PC-3 (cell line): ENCODE results near the gene DIP2A. TPM values are rescaled to one million over a fixed set of nuclear protein-coding genes. Genes with fewer than 3 reads are reported as not detected.

Source experiments
- ATAC-seq: fragments of 200-7000 bp; cut with Tn5 transposase; 2 replicates; pipeline ENCODE4 v1.9.1; 2020; ENCODE audit warnings: mild to moderate bottlenecking, moderate library complexity
- BruUV-seq: library from RNA; stranded (reverse); fragments of 400-500 nt; replicated peaks from 2 replicates; lab custom pipeline; 2021; lab: Mats Ljungman, UMichigan
- CTCF ChIA-PET: fragments of 300-600 bp; sonication (Branson Sonifier 250); formaldehyde crosslinking; loops from one replicate; lab custom pipeline; 2022; ENCODE audit warnings: antibody characterized with exemption; lab: Charles Lee
- POLR2A ChIA-PET: fragments of 300-600 bp; sonication (Branson Sonifier 250); formaldehyde crosslinking; loops from one replicate; lab custom pipeline; 2022; ENCODE audit warnings: antibody characterized with exemption; ENCODE audit not compliant: unreplicated experiment; lab: Charles Lee
- DNase-seq: peaks from one replicate; pipeline ENCODE4 v3.0.0-alpha.2; 2015
- H2AFZ ChIP-seq: fragments of 300-600 bp; sonication (generic); 2 replicates; pipeline ENCODE4 v1.6.0; 2016; ENCODE audit warnings: antibody characterized with exemption, low read length
- H3F3A ChIP-seq: fragments of 300-600 bp; sonication (generic); one replicate; pipeline ENCODE4 v1.6.0; 2017; ENCODE audit warnings: antibody characterized with exemption, low read length, control low read depth, mild to moderate bottlenecking; ENCODE audit not compliant: unreplicated experiment
- H3K27ac ChIP-seq: fragments of 300-600 bp; sonication (generic); 2 replicates; pipeline ENCODE4 v1.5.1; 2016; ENCODE audit warnings: mild to moderate bottlenecking, low read length
- H3K27me3 ChIP-seq: fragments of 300-600 bp; sonication (generic); 2 replicates; pipeline ENCODE4 v1.6.1; 2016; ENCODE audit warnings: low read length, mixed read lengths
- H3K36me3 ChIP-seq: fragments of 300-600 bp; sonication (generic); 2 replicates; pipeline ENCODE4 v1.6.1; 2016; ENCODE audit warnings: low read depth, mixed run types, low read length, mixed read lengths
- H3K4me1 ChIP-seq: fragments of 300-600 bp; sonication (generic); 2 replicates; pipeline ENCODE4 v1.5.1; 2016; ENCODE audit warnings: low read length; ENCODE audit not compliant: insufficient read depth
- H3K4me2 ChIP-seq: fragments of 300-600 bp; sonication (generic); 2 replicates; pipeline ENCODE4 v1.6.0; 2016; ENCODE audit warnings: low read length
- H3K4me3 ChIP-seq: fragments of 300-600 bp; sonication (generic); 2 replicates; pipeline ENCODE4 v1.5.1; 2016; ENCODE audit warnings: mild to moderate bottlenecking, low read length, mixed read lengths
- H3K79me2 ChIP-seq: fragments of 300-600 bp; sonication (generic); 2 replicates; pipeline ENCODE4 v1.6.1; 2017; ENCODE audit warnings: low read length, mixed read lengths
- H3K9ac ChIP-seq: fragments of 300-600 bp; sonication (generic); 2 replicates; pipeline ENCODE4 v1.6.0; 2016; ENCODE audit warnings: mild to moderate bottlenecking, low read length
- H3K9me2 ChIP-seq: fragments of 300-600 bp; sonication (generic); replicated peaks from 2 replicates; pipeline ENCODE4 v1.6.1; 2016; ENCODE audit warnings: mixed run types, low read length, mixed read lengths
- H3K9me3 ChIP-seq: fragments of 300-600 bp; sonication (generic); 2 replicates; pipeline ENCODE4 v1.6.1; 2016; ENCODE audit warnings: low read length, mixed read lengths
- H4K20me1 ChIP-seq: fragments of 300-600 bp; sonication (generic); 2 replicates; pipeline ENCODE4 v1.6.1; 2016; ENCODE audit warnings: low read length, mixed read lengths
- EZH2 ChIP-seq: fragments of 300-600 bp; sonication (generic); IDR thresholded peaks from one replicate; pipeline ENCODE4 v1.6.1; 2017; ENCODE audit warnings: antibody characterized with exemption, mild to moderate bottlenecking, low read length; ENCODE audit not compliant: unreplicated experiment
- EZH2phosphoT487 ChIP-seq: fragments of 300-600 bp; sonication (generic); IDR thresholded peaks from 2 replicates; pipeline ENCODE4 v1.6.1; 2018; ENCODE audit warnings: mild to moderate bottlenecking, antibody characterized with exemption, low read length, borderline replicate concordance
- intact Hi-C: fragments of 100-400 bp; cut with micrococcal nuclease; formaldehyde crosslinking; loops from 2 replicates; pipeline ENCODE4 v1.9.0; 2023
- total RNA-seq: library from RNA; depleted of rRNA; stranded (reverse); fragments of >200 nt; gene quantifications from 2 replicates; pipeline ENCODE4 v1.2.3, GENCODE V29; 2014
- TF ChIP-seq, protein P1 (sequence below): fragments of 300-600 bp; sonication (generic); conservative IDR thresholded peaks from 2 replicates; pipeline ENCODE4 v1.5.1; 2017; ENCODE audit warnings: antibody characterized with exemption, low read depth, mild to moderate bottlenecking, low read length

DIP2A gene
- total RNA-seq, 1 experiment from 2014 or later: 23.7 TPM

DNA sequence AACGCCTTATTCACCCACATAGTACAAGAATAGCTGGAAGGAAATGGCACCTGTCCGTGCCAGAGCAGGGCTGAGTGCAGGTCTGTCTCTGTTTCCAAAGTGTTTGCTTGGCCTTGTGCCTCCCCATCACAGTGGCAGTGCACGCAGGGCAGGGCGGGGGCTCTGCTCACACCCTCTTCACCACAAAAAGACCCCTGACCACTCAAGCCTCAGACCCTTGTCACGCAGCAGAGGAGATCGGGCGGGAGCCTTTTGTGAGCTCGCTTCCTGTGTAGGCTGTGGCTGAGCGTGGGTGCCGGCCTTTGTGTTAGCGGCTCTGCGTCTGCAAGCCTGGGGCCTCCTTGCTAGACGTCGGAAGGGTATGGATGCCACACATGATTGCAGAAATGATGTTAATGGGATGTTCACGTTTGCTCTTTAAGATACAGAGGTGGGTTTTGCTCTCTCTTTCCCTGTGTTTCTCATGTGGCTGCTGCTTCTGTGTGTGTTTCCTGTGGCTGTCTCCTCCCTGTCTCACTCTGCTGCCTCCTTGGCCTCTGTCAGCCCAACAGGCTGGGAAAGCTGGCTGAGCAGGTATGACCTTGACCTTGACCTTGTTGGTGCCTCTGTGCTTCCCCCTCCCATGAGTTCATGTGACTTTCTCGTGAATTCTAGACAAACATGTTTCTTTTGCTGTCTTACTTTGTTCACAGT lies 100.7 kb downstream of the DIP2A start:
- no peaks in the 10 kb centered on the region; the same call in 1 of the 2 replicates for H3K4me1 ChIP-seq
- H3K27me3 ChIP-seq: no peaks in the 10 kb centered on the region
- CTCF ChIA-PET: no interaction called here
- H3K27ac ChIP-seq: no peak overlapping the region
- H3K9ac ChIP-seq: no peak overlapping the region
- peaks cover 25% of the 10 kb centered on the region; the same call in 1 of the 2 replicates for H3K36me3 ChIP-seq
- TF ChIP-seq, protein P1, sequence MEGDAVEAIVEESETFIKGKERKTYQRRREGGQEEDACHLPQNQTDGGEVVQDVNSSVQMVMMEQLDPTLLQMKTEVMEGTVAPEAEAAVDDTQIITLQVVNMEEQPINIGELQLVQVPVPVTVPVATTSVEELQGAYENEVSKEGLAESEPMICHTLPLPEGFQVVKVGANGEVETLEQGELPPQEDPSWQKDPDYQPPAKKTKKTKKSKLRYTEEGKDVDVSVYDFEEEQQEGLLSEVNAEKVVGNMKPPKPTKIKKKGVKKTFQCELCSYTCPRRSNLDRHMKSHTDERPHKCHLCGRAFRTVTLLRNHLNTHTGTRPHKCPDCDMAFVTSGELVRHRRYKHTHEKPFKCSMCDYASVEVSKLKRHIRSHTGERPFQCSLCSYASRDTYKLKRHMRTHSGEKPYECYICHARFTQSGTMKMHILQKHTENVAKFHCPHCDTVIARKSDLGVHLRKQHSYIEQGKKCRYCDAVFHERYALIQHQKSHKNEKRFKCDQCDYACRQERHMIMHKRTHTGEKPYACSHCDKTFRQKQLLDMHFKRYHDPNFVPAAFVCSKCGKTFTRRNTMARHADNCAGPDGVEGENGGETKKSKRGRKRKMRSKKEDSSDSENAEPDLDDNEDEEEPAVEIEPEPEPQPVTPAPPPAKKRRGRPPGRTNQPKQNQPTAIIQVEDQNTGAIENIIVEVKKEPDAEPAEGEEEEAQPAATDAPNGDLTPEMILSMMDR: no peak
- TF ChIP-seq EZH2phosphoT487 (no peak), EZH2 (no peak)
- no peak overlapping the region for H3K4me3 ChIP-seq
- DNase-seq (no peak), ATAC-seq (no peak)
- no peaks in the 10 kb centered on the region for H3K79me2 ChIP-seq
- no peak overlapping the region for H3K4me2 ChIP-seq
- H4K20me1 ChIP-seq: no peaks in the 10 kb centered on the region
- no peaks in the 10 kb centered on the region for H3K9me3 ChIP-seq
- H3F3A ChIP-seq: no peaks in the 10 kb centered on the region
- BruUV-seq: no TSS peak
- H2AFZ ChIP-seq: no peak overlapping the region
- intact Hi-C loops: no loop called here
- H3K9me2 ChIP-seq: no peaks in the 10 kb centered on the region
- POLR2A ChIA-PET: interaction anchor here (0.6 kb wide), 1 partner anchor 59 kb away, joined by 3 read pairs; no protein-coding TSS in a partner anchor

DNA sequence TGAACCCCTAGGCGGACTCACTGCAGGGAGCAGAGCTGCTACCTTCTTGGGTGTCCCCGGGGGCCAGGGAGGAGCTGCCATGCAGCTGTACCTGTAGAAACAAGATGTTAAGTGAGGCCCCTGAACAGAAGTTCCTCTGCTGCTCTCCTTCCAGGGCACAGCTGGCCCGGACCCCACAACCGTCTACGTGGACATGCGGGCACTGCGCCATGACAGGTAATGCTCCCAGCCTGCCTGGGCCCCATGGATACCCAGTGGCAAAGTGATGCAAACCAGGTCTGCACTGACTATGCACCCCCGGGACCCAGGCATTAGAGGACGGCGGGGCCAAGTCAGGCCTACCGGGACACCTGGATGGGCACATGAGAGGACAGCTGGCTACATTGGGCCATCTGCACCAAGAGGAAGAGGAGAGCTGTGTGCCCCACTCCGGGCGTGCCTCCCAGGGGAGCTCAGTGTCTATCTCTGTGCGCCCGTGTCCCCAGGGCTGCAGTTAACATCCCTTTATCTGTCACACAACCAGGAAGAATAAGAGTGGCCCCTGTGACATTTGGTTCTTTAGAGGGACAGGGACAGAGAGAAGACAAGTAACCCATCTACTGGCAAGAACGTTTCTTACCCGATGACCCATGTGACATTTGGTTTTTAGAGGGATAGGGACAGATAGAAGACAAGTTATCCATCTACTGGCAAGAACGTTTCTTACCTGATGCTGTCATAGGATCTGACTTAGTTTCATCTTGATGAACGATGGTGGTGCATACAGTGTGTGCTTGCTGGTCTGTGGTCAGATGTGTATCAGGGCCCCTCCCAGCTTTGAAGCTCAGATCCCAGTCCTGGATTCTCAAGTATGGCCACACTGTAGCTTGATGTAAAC lies 102.1 kb downstream of the DIP2A start:
- Histone ChIP-seq H3K4me1 (no peaks in the 10 kb centered on the region; the same call in 1 of the 2 replicates), H3K9ac (no peak overlapping the region), H4K20me1 (no peaks in the 10 kb centered on the region), H3K4me3 (no peak overlapping the region), H3K27me3 (no peaks in the 10 kb centered on the region), H3F3A (no peaks in the 10 kb centered on the region), H3K79me2 (no peaks in the 10 kb centered on the region), H3K27ac (no peak overlapping the region), H3K4me2 (no peak overlapping the region), H3K9me3 (no peaks in the 10 kb centered on the region), H2AFZ (no peak overlapping the region), H3K9me2 (no peaks in the 10 kb centered on the region), H3K36me3 (peaks cover 31% of the 10 kb centered on the region; the same call in 1 of the 2 replicates)
- ChIA-PET POLR2A (interaction anchor here (0.6 kb wide), 1 partner anchor 60 kb away, joined by 3 read pairs; no protein-coding TSS in a partner anchor), CTCF (no interaction called here)
- no TSS peak for BruUV-seq
- intact Hi-C loops: no loop called here
- ATAC-seq (no peak), DNase-seq (no peak)
- no peak for TF ChIP-seq EZH2
- TF ChIP-seq EZH2phosphoT487: no peak
- TF ChIP-seq, protein P1: no peak
